GOT3 (cell line): ENCODE measurements around the gene XBP1.
"Not testable (repeated sequence)": the region's sequence is repeated elsewhere in the genome, so short reads cannot be mapped to it uniquely, and the experiment has no call there.

Experiments
- DNase-seq: peaks from one replicate; lab custom pipeline; 2025; ENCODE audit warnings: mixed read lengths; lab: John Stamatoyannopoulos, UW

Gene XBP1

DNA sequence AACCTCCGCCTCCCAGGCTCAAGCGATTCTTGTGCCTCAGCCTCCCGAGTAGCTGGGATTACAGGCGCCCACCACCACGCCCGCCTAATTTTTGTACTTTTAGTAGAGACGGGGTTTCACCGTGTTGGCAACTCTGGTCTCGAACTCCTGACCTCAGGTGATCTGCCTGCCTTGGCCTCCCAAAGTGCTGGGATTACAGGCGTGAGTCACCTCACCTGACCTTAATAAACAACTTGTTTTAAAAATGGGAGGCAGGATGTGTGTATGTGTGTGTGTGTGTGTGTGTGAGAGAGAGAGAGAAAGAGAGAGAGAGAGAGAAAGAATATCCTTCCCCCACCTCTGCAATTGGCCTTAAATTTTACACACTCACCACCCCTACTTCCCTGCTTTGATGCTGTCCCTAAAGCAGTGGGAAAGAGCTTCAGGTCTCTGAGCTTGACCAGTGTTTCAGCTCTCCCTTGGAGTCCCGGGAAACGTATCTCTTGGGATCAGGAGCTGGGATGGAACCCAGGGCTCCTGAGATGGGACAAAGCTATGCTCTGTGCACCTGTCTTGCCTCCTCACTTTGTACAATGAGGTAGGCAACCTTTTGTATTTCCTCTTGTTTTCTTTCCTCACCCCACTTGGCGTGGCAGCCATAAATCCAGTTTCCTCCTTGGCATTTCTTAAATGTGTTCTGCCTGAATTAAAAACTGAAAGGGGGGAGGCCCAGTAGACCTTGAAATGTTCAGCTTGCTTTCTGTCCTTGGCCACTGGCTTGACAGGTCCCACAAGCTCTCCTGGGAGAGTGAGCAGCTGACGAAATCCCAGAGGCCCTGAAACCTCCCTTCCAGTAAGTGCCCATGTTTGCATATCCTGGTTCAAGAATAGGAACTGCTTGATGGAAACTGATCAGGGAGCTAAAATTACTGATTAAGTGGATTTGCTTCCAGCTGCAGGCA, 17.8 kb upstream of the XBP1 start:
- no peak for DNase-seq

DNA sequence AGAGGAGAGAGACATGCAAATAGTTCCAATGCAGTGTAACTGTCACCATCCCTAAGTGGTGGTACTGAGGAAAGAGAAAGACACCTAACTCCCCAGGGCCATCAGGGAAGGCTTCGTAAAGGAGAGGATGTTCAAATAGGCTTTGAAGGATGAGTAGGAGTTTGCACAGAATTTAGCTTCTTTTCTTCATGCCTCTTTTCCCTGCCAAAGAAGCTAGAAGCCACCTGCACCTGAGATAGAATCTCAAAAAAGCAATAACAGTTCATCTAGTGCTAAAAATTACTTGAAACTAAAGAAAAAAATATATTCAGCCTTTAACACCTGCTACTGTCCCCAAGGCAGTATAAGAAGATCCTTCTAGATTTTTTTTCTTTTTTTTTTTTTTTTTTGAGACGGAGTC, 16.7 kb upstream of the XBP1 start:
- DNase-seq, result no peak

GRCh38 chr22:28815729-28816128, 15.4 kb upstream of the XBP1 start:
- no peak for DNase-seq

- no peak for DNase-seq
Measured at GRCh38 chr22:28815111-28815510, 14.7 kb upstream of the XBP1 start.

DNA sequence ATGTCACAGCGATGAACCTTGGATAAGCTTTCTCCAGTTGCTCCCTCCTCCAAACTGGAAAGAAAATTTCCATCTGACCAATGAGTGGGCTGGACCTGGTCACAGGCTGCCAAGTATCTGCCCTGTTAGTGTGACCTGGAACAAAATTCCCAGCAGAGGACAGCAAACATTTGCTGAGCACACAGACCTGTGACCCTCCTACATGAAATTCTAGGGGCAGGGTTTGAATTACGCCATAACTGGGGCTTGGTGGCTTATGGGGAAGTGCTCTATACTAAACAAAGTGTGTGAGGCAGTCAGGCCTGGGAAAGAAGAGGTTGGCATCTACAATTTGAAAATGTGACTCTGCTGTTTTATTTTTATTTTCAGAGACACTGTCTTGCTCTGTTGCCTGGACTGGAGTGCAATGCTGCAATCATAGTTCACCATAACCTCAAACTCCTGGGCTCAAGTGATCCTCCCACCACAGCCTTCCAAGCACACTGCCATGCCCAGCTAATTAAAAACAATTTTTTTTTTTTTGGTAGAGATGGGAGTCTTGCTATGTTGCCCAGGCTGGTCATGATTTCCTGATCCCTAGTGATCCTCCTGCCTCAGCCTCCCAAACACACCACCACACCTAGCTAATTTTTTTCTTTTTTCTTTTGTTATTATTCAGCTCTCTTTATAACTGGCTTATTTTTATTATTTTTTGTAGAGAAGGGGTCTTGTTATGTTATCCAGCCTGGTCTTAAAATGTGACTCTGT, 13.6 kb upstream of the XBP1 start:
- no peak for DNase-seq

GRCh38 chr22:28812516-28812915, 12.1 kb upstream of the XBP1 start:
- no peak for DNase-seq

DNA sequence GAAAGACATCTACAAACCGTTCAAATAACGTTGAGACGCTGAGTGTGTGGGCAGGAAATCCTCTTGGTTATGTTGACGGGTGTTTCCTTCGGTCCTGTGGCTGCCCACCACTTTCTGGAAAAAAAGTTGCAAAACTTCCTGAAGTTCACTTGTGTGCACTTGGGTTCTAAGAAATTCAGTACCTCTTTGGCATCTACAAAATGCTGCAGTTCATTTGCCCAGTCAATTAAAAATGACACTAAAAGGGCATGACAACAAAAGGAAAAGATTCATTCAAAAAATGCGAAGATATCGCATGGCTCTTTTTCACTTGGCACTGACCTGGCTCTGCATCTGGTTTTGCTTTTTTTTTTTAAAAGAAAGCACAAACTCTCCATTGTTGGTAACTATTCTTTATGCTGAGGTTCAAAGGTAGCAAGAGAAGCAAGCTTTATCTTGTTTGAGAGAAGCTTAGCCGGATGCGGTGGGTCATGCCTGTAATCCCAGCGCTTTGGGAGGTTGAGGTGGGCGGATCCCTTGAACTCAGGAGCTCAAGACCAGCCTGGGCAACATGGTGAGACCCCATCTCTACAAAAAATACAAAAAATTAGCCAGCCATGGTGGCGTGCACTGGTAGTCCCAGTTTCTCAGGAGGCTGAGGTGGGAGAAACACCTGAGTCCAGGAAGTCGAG, 10.6 kb upstream of the XBP1 start:
- no peak for DNase-seq

DNA sequence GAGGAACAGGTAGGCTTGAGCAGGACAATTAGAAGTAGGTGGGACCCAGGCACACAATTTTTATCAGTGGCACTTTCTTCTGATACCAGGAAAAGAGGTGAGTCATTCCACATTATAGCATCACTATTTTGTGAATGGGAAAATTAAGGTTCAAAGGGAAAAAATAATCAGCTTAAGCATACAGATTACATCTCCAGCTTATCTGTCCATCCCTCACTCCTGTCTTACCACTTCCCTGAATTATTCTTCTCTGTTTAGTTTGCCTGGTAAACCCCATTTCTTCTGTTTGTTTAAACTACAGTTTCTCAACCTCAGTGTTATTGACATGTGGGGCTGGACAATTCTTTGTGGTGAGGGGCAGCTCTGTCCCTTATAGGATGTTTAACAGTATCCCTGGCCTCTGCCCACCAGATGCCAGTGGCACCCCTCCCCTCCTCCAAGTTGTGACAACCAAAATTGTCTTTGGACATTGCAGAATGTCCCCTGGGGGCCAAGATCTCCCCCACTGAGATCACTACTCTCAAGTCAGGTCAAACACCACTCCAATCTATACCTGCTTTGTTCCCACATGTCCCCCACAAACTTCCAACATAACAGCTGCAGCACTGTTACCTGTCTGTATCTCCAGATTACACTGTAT, 8.5 kb upstream of the XBP1 start:
- no peak for DNase-seq

- not testable (repeated sequence) for DNase-seq
Measured at GRCh38 chr22:28805426-28805825, 5.1 kb upstream of the XBP1 start.

GRCh38 chr22:28802595-28803123, 2.3 kb upstream of the XBP1 start:
- DNase-seq, result no peak

- no peak for DNase-seq
Measured at GRCh38 chr22:28801845-28802594, 1.7 kb upstream of the XBP1 start.

- DNase-seq, result peak; percentile 70
Measured at GRCh38 chr22:28799606-28800307, 612 bp downstream of the XBP1 start.

DNA sequence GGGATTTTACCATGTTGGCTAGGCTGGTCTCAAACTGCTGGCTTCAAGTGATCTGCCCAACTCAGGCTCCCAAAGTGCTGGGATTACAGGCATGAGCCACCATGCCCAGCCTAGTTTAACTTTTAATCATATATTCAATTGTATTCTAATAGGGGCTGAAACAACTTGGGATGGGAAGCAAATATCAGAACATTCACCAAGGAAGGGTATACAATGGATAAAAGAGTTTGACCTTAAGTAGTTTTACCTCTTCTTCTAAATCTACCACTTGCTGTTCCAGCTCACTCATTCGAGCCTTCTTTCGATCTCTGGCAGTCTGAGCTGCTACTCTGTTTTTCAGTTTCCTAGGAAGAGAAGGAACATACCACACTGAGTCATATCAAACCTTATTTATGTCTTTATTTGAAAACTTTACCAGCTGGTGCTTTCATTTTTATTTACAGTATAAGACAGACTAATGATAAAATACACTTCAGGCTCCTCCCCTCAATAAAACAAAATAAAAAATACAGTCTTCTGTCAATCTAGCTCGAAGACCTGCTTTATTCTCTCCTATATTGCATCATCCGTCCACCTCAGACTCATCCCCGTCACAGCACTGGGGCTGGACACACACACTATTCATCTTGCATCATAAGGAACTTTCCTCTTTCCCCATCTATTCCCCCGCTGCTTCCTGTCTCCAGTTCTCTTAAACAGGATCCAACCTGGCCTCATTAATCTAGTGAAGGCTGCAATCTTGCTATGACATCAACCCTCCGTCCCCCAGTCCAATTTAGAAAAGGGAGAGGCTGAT, 1.4 kb downstream of the XBP1 start:
- peak; percentile 23 for DNase-seq

GRCh38 chr22:28795932-28796856, 4.2 kb downstream of the XBP1 start:
- DNase-seq, result no peak

GRCh38 chr22:28795071-28795693, 5.2 kb downstream of the XBP1 start:
- DNase-seq, result no peak

DNA sequence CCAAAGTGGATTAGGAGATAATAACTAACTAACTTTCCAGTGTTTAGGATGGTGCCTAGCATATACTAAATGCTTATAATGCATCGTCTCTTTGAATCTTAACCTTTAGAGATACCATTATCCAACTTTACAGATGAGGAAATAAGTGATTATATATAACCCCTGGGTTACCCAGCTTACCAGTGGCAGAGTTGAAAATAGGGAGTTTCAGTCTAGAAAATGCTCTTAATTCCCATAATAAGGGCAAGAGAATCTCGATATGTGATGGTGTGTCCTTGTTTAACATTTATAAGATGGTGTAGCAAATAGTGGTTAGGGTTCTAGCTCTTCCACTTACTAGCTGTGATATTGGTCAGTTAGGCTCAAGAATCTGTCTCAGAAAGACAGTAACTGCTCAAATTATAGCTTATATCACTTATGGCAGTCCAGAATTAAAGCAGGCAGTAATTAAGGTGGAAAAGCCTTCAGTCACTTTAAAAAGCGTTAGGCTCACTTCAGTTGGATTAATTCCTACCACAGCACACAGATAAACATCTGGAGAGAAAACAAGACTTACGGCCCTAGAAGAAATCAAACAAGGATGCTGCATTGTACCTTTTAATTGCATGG, 6.3 kb downstream of the XBP1 start:
- DNase-seq, result no peak
